GM12864 (cell line): ENCODE data around the gene RUNX2.
"Not testable (repeated sequence)": the region's sequence is repeated elsewhere in the genome, so short reads cannot be mapped to it uniquely, and the experiment has no call there.

Source experiments
- DNase-seq: peaks from one replicate; pipeline ENCODE4 v3.0.0-alpha.2; 2011; ENCODE audit warnings: low read depth
- H3K4me3 ChIP-seq: 2 replicates; pipeline ENCODE4 v1.5.1; 2011; ENCODE audit warnings: mild to moderate bottlenecking, low read depth, low read length, control low read depth
- CTCF ChIP-seq: IDR thresholded peaks from 2 replicates; pipeline ENCODE4 v1.5.1; 2011; ENCODE audit warnings: low read depth, mild to moderate bottlenecking, moderate library complexity, low read length, control low read depth, inconsistent platforms; ENCODE audit errors: missing control alignments

RUNX2 gene

GRCh38 chr6:45462190-45463134, 134.3 kb downstream of the RUNX2 start:
- no peak for DNase-seq
- no peak for TF ChIP-seq CTCF
- H3K4me3 ChIP-seq = no peak overlapping the region

- DNase-seq = no peak
- no peak overlapping the region for H3K4me3 ChIP-seq
- no peak for TF ChIP-seq CTCF
Measured at GRCh38 chr6:45464685-45465084, 136.6 kb downstream of the RUNX2 start.

GRCh38 chr6:45466686-45467085, 138.6 kb downstream of the RUNX2 start:
- no peak for TF ChIP-seq CTCF
- H3K4me3 ChIP-seq = no peak overlapping the region
- no peak for DNase-seq

- DNase-seq, H3K4me3 ChIP-seq: not testable (repeated sequence)
Measured at GRCh38 chr6:45467417-45467816, 139.3 kb downstream of the RUNX2 start.

- H3K4me3 ChIP-seq = no peak overlapping the region
- no peak for TF ChIP-seq CTCF
- no peak for DNase-seq
Measured at GRCh38 chr6:45467853-45468252, 139.7 kb downstream of the RUNX2 start.

- DNase-seq = no peak
- TF ChIP-seq CTCF = no peak
- no peak overlapping the region for H3K4me3 ChIP-seq
Measured at GRCh38 chr6:45469663-45470062, 141.5 kb downstream of the RUNX2 start.

- DNase-seq = no peak
- TF ChIP-seq CTCF = no peak
- no peak overlapping the region for H3K4me3 ChIP-seq
Measured at GRCh38 chr6:45470131-45470738, 142.1 kb downstream of the RUNX2 start.
